ENCODE measurements around the gene IGSF9B.

IGSF9B gene

GRCh38 chr11:133983660-133984316 lies 27.0 kb upstream of the IGSF9B start:
- TF ChIP-seq CTCF (IDR thresholded peaks at IDR 0.05; ENCODE audit: extremely low read depth, missing control alignments), result no peak
- no peak for DNase-seq (ENCODE audit: low spot score)

- TF ChIP-seq CTCF (IDR thresholded peaks at IDR 0.05; ENCODE audit: extremely low read depth, missing control alignments), result no peak
- DNase-seq (ENCODE audit: low spot score), result no peak
Measured at GRCh38 chr11:133982876-133983275, 26.1 kb upstream of the IGSF9B start.

- TF ChIP-seq CTCF (IDR thresholded peaks at IDR 0.05; ENCODE audit: extremely low read depth, missing control alignments), result no peak
- DNase-seq (ENCODE audit: low spot score), result no peak
Measured at GRCh38 chr11:133982151-133982550, 25.4 kb upstream of the IGSF9B start.

GRCh38 chr11:133981156-133981555 lies 24.4 kb upstream of the IGSF9B start:
- TF ChIP-seq CTCF (IDR thresholded peaks at IDR 0.05; ENCODE audit: extremely low read depth, missing control alignments), result no peak
- no peak for DNase-seq (ENCODE audit: low spot score)

GRCh38 chr11:133980665-133981064 lies 23.9 kb upstream of the IGSF9B start:
- DNase-seq (ENCODE audit: low spot score), result no peak
- TF ChIP-seq CTCF (IDR thresholded peaks at IDR 0.05; ENCODE audit: extremely low read depth, missing control alignments), result no peak

- no peak for DNase-seq (ENCODE audit: low spot score)
- TF ChIP-seq CTCF (IDR thresholded peaks at IDR 0.05; ENCODE audit: extremely low read depth, missing control alignments), result no peak
Measured at GRCh38 chr11:133978794-133979193, 22.0 kb upstream of the IGSF9B start.

- DNase-seq (ENCODE audit: low spot score), result peak; percentile 62
- TF ChIP-seq CTCF (IDR thresholded peaks at IDR 0.05; ENCODE audit: extremely low read depth, missing control alignments), result no peak
Measured at GRCh38 chr11:133977067-133977677, 20.4 kb upstream of the IGSF9B start.
